Testis (tissue), 2 donors: Measurements from ENCODE around the gene LEPR.

Experiments
- POLR2A ChIP-seq: fragments of 450-650 bp; IDR thresholded peaks from one replicate; pipeline ENCODE4 v1.6.1; 2017; ENCODE audit warnings: antibody characterized with exemption, mild to moderate bottlenecking, moderate library complexity
- TF ChIP-seq, protein P1 (sequence below), 3 experiments: fragments of 450-650 bp in 2 of 3; fragments of 200-600 bp in 1 of 3; sonication (generic) in 1 of 3; IDR thresholded peaks; one replicate each; pipeline ENCODE4 v1.5.1; 2016 to 2019; ENCODE audit warnings: antibody characterized with exemption in 3 of 3, mild to moderate bottlenecking in 2 of 3, moderate library complexity in 1 of 3

DNA sequence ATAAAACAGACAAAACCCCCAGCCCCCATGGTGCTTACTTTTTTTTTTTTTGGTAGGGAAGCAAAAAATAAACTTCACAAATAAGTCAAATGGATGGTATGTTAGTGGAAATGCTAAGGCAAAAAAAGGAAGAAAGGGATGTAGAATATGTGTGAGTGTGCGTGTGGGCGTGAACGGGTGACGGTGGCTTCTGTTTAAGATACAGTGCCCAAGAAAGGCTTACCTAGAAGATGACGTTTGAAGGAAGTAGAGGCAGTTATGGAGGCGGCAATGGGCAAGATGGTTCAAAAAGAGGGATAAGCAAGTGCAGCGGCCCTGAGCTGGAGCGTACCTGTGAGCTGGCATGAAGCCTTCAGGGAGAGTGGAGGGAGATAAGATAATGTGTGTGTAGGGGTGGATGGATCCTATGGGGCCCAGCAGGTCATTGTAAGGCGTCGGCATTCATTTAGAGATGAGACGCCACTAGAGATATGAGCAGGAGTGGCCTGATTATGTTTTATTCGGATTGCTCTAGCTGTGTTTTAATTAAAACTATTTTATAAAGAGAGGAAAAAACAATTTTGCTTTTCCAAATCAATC is 19.9 kb downstream of the LEPR start:
- TF ChIP-seq, protein P1, sequence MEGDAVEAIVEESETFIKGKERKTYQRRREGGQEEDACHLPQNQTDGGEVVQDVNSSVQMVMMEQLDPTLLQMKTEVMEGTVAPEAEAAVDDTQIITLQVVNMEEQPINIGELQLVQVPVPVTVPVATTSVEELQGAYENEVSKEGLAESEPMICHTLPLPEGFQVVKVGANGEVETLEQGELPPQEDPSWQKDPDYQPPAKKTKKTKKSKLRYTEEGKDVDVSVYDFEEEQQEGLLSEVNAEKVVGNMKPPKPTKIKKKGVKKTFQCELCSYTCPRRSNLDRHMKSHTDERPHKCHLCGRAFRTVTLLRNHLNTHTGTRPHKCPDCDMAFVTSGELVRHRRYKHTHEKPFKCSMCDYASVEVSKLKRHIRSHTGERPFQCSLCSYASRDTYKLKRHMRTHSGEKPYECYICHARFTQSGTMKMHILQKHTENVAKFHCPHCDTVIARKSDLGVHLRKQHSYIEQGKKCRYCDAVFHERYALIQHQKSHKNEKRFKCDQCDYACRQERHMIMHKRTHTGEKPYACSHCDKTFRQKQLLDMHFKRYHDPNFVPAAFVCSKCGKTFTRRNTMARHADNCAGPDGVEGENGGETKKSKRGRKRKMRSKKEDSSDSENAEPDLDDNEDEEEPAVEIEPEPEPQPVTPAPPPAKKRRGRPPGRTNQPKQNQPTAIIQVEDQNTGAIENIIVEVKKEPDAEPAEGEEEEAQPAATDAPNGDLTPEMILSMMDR (IDR thresholded peaks at IDR 0.05): no peak
- no peak for TF ChIP-seq POLR2A
